Measurements from ENCODE around the gene FBXO22.

DNA sequence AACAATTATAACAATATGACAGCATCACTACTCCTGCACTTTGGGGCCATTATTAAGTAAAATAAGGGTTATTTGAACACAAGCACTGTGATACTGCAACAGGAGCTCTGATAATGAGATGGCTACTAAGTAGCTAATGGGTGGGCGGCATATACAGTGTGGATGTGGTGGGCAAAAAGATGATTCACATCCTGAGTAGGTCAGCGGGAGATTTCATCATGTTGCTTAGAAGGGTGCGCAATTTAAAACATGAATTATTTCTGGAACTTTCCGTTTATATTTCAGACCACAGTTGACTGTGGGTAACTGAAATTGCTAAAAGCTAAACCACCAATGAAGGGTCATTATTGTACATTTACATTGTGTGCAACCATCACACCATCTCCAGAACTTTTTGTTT, 42.3 kb downstream of the FBXO22 start:
- TF ChIP-seq, protein P1, sequence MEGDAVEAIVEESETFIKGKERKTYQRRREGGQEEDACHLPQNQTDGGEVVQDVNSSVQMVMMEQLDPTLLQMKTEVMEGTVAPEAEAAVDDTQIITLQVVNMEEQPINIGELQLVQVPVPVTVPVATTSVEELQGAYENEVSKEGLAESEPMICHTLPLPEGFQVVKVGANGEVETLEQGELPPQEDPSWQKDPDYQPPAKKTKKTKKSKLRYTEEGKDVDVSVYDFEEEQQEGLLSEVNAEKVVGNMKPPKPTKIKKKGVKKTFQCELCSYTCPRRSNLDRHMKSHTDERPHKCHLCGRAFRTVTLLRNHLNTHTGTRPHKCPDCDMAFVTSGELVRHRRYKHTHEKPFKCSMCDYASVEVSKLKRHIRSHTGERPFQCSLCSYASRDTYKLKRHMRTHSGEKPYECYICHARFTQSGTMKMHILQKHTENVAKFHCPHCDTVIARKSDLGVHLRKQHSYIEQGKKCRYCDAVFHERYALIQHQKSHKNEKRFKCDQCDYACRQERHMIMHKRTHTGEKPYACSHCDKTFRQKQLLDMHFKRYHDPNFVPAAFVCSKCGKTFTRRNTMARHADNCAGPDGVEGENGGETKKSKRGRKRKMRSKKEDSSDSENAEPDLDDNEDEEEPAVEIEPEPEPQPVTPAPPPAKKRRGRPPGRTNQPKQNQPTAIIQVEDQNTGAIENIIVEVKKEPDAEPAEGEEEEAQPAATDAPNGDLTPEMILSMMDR (tag by site-specific recombination; IDR thresholded peaks at IDR 0.05): no peak
- no peak for TF ChIP-seq SP2 (tag by site-specific recombination; IDR thresholded peaks at IDR 0.05)
- no peak for TF ChIP-seq ZNF239 (tag by site-specific recombination; IDR thresholded peaks at IDR 0.05)
- no peak for TF ChIP-seq ZNF2 (tag by site-specific recombination; IDR thresholded peaks at IDR 0.05)
- no peak for TF ChIP-seq ZNF529 (tag by site-specific recombination; IDR thresholded peaks at IDR 0.05; ENCODE audit: insufficient replicate concordance)
- TF ChIP-seq, protein P2, sequence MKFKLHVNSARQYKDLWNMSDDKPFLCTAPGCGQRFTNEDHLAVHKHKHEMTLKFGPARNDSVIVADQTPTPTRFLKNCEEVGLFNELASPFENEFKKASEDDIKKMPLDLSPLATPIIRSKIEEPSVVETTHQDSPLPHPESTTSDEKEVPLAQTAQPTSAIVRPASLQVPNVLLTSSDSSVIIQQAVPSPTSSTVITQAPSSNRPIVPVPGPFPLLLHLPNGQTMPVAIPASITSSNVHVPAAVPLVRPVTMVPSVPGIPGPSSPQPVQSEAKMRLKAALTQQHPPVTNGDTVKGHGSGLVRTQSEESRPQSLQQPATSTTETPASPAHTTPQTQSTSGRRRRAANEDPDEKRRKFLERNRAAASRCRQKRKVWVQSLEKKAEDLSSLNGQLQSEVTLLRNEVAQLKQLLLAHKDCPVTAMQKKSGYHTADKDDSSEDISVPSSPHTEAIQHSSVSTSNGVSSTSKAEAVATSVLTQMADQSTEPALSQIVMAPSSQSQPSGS (tag by site-specific recombination; IDR thresholded peaks at IDR 0.05; ENCODE audit: low read depth): no peak

Data from HEK293 (cell line).